ENCODE results near the gene CORO2A.

- TF ChIP-seq POLR2AphosphoS5 (IDR thresholded peaks at IDR 0.05; ENCODE audit: borderline replicate concordance, low read depth, low read length) (no peak), EZH2 (IDR thresholded peaks at IDR 0.05) (no peak)
Measured at GRCh38 chr9:98178874-98179850, 13.3 kb downstream of the CORO2A start.

Data from SK-N-MC (cell line).